ACC112 (cell line): ENCODE measurements around the gene DCTN3.

Source experiments
- H2AFZ ChIP-seq: fragments of 200-600 bp; sonication (generic); one replicate; pipeline ENCODE4 v1.6.0; 2017; ENCODE audit warnings: antibody characterized with exemption, low read length; ENCODE audit not compliant: unreplicated experiment
- H3K27ac ChIP-seq: fragments of 200-600 bp; sonication (generic); 2 replicates; pipeline ENCODE4 v1.5.1; 2014; ENCODE audit warnings: low read depth, mild to moderate bottlenecking, antibody characterized with exemption, low read length, moderate library complexity
- H3K27me3 ChIP-seq: fragments of 200-600 bp; sonication (generic); 2 replicates; pipeline ENCODE4 v1.6.1; 2014; ENCODE audit warnings: mild to moderate bottlenecking, antibody characterized with exemption, low read length, moderate library complexity, mixed read lengths; ENCODE audit not compliant: insufficient read depth
- H3K36me3 ChIP-seq: fragments of 200-600 bp; sonication (generic); 2 replicates; pipeline ENCODE4 v1.6.1; 2016; ENCODE audit warnings: mild to moderate bottlenecking, antibody characterized with exemption, low read length, moderate library complexity, mixed read lengths; ENCODE audit not compliant: insufficient read depth
- H3K4me1 ChIP-seq: fragments of 200-600 bp; sonication (generic); one replicate; pipeline ENCODE4 v1.6.1; 2016; ENCODE audit warnings: low read length, mixed read lengths; ENCODE audit not compliant: insufficient read depth, unreplicated experiment, control insufficient read depth
- H3K4me3 ChIP-seq: fragments of 200-600 bp; sonication (generic); 2 replicates; pipeline ENCODE4 v1.5.1; 2014; ENCODE audit warnings: mild to moderate bottlenecking, low read depth, low read length
- H3K79me2 ChIP-seq: fragments of 200-600 bp; sonication (generic); one replicate; pipeline ENCODE4 v1.6.0; 2016; ENCODE audit warnings: low read length; ENCODE audit not compliant: control insufficient read depth, unreplicated experiment, insufficient read depth

Gene DCTN3

DNA sequence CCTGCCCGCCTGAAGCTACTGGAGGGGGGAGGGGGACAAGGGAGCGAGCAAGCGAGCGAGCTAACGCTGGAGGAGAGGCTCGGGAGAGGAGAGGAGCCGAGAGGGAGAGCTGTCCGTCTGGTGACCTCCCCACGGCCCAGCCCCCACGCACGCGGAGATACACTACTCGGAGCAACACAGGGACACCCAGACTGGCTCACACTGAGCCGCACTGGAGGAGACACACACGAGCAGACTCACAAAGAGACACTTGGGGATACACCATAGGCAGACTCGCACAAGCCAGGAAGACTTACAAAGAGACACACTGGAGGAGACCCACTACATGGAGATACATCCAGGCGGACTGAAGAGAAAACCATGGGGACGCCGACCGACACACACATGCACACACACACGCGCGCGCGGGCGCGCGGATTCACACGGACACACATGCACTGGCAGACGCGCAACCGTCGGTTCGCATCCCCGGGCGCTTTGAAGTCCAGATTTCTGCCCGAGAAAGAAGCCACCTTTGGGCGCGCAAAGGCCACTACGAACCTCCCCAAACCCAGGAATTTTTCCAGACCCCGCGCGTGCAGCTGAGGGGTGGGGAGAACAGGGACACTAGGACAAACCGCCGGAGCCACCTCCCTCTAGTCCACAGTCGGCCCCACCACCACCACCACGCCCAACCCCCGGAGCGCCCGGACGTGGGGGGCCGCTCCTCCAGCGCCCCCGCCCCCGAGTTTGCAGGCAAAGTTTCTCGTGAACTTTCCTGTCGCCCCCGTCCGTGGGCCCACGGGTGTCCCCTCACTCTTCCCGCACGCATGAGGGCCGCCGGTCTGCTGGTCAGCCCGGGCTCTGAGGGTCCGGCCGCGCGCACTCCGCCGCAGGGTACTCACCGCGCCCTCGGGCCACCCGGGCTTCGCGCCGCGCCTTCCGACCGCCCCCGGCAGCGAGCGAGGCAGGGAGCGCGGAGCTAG is 31.3 kb downstream of the DCTN3 start:
- Histone ChIP-seq H3K79me2 (no peaks in the 10 kb centered on the region), H3K4me3 (peak overlapping the region; percentile 25; the same call in 1 of the 2 replicates), H3K27me3 (peaks cover 97% of the 10 kb centered on the region), H3K4me1 (no peaks in the 10 kb centered on the region), H3K27ac (no peak overlapping the region), H2AFZ (no peak overlapping the region), H3K36me3 (no peaks in the 10 kb centered on the region)

DNA sequence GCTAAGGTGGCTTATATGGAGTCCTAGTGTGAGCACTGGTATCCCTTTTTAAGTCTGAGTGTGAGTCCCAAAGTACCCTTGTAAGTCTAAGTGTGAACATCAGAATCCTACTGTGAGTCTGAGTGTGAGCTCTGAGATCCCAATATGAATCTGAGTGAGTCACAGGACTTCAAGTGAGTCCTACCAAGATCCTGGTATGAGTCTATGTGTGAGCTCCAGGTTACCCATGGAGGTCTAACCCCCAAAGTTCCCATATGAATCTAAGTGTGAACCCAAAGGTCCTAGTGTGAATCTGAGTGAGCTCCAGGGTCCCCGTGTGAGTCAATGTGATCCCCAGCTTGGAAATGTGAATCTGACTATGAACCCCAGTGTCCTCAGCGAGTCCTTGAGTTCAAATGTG is 33.0 kb downstream of the DCTN3 start:
- Histone ChIP-seq H3K79me2 (no peaks in the 10 kb centered on the region), H3K27ac (no peak overlapping the region), H3K4me3 (no peak overlapping the region), H2AFZ (no peak overlapping the region), H3K27me3 (peaks cover 97% of the 10 kb centered on the region), H3K36me3 (no peaks in the 10 kb centered on the region), H3K4me1 (no peaks in the 10 kb centered on the region)

DNA sequence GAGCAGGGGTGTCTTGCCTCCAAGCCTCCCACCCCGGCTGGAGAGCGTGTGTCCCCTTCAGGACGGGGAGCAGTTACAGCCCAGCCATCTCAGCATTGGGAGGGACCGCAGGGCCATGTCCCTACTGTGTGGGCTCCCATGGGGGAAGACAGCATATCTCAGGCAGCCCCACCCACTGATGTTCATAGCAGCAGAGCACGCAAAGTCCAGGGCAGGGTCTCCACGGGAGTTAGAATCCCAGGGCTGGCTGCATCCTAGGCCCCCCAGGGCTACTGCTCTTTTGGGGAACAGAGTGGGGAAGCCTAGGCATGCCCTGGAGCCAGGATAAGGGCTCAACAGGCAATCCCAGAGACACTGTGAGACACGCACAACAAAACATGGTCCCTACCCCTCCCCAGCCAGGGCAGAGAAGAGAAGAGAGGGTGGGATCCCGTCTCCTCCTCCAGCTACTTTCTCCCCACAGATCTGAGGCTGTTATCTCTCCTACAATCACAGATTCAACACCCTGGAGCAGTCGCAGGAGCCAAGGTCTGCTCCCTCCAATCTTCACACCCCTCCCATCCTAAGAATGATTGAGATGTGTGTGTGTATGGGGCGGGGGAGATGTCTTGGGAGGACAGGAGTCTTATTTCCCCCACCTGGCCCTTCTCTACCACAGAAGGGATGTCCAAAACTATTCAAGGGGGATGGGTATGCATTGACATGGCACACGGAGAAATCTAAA is 34.2 kb downstream of the DCTN3 start:
- H3K27ac ChIP-seq: no peak overlapping the region
- peaks cover 89% of the 10 kb centered on the region for H3K27me3 ChIP-seq
- H3K79me2 ChIP-seq: no peaks in the 10 kb centered on the region
- no peak overlapping the region for H2AFZ ChIP-seq
- H3K4me3 ChIP-seq: no peak overlapping the region
- no peaks in the 10 kb centered on the region for H3K36me3 ChIP-seq
- no peaks in the 10 kb centered on the region for H3K4me1 ChIP-seq

DNA sequence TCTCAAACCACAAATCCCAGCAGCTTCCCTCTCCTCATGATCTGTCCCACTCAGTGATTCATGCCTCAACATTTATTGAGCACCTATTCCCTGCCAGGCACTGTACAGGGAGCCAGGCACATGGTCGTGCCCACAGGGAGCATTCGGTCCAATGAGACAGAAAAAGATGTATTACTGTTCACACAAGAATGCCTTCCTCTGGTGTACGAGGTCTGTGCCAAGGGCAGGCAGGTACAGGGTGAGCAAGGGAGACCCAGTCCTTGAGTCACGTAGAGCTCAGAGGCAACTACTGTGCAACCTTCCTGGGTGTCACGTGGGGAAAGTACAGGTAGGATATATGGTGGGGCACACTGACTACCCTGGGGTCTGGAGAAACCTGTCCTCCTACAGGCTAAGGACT is 35.3 kb downstream of the DCTN3 start:
- Histone ChIP-seq H3K27ac (no peak overlapping the region), H3K4me3 (no peak overlapping the region), H2AFZ (no peak overlapping the region), H3K36me3 (no peaks in the 10 kb centered on the region), H3K27me3 (peaks cover 87% of the 10 kb centered on the region), H3K4me1 (no peaks in the 10 kb centered on the region), H3K79me2 (no peaks in the 10 kb centered on the region)

DNA sequence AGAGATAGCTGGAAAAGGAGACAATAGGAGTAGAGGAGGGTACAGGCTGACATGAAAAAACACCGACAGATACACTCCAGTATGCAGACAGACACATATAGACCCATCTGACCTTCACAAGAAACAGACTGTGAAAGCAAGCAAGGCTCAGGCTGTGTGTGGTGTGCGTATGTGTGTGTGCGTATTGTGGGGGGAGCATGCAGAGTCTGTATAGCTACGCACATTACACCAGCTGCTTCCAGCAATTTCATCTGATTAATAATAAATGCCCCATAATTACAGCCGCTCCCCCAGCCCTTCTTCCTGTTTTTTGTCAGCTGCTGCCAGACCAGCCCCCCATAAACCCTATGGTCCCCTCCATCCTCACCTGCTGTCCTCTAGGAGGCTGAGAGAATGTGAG is 37.5 kb downstream of the DCTN3 start:
- no peaks in the 10 kb centered on the region for H3K79me2 ChIP-seq
- H3K4me1 ChIP-seq: no peaks in the 10 kb centered on the region
- no peak overlapping the region for H3K4me3 ChIP-seq
- peaks cover 84% of the 10 kb centered on the region for H3K27me3 ChIP-seq
- H2AFZ ChIP-seq: no peak overlapping the region
- H3K36me3 ChIP-seq: no peaks in the 10 kb centered on the region
- H3K27ac ChIP-seq: no peak overlapping the region

DNA sequence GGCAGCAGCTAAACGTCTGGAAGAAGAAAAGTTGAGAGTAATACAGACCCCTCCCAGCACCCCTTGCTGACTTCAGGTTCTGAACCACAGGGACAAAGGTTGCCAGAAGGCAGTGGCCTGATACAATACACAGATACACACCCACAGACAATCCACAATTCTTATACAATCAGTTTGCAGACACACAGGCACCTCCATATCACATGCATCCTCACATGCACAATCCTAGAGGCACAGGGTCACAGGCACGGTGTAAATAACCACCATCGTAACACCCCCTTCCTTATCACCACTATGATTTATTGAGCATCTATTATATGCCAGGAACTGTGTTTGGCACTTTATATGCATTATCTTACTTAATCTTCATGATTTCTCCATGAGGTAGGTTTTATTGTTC is 39.0 kb downstream of the DCTN3 start:
- peaks cover 83% of the 10 kb centered on the region for H3K27me3 ChIP-seq
- H3K79me2 ChIP-seq: no peaks in the 10 kb centered on the region
- no peak overlapping the region for H3K27ac ChIP-seq
- no peak overlapping the region for H3K4me3 ChIP-seq
- H2AFZ ChIP-seq: no peak overlapping the region
- H3K36me3 ChIP-seq: no peaks in the 10 kb centered on the region
- H3K4me1 ChIP-seq: no peaks in the 10 kb centered on the region

DNA sequence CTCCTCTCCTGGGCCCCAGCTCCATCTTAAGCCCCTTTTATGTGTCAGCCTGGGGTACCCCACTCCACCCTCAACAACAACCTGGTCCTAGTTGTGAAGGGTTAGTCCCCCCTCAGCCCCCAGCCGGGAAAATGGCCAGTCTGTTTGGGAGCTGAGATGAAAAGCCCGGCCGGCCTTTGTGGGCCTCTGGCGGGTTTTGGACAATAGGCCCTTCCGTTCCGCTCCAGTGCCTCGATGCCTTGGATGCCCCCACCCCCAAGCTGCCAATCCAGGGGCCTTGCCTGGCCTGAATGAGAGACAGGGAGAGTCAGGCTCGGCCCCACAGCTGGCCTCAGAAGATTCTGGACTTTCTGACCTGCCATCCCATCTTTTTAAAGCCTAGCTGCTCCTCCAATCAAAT is 39.9 kb downstream of the DCTN3 start:
- Histone ChIP-seq H3K79me2 (no peaks in the 10 kb centered on the region), H3K27ac (no peak overlapping the region), H2AFZ (no peak overlapping the region), H3K36me3 (no peaks in the 10 kb centered on the region), H3K4me3 (no peak overlapping the region), H3K4me1 (no peaks in the 10 kb centered on the region), H3K27me3 (peaks cover 74% of the 10 kb centered on the region)

DNA sequence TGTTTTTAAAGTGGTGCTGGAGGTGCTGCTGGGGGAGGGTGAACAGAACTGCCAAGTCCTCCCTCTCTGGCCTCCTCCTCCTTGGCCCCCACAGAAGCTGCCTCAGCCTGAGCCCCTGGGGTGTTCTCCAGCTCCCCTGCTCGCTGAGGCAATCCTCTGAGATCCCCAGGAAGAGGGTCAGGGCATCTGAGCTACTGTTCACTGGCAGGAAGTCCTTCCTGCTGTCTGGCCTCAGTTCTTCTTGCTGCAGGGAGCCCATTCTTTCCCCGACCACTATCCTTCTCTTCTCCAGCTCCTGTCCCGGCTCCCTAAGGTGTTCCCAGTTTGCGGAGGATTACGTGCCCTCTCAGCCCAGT is 40.5 kb downstream of the DCTN3 start:
- Histone ChIP-seq H3K4me1 (no peaks in the 10 kb centered on the region), H3K27ac (no peak overlapping the region), H3K27me3 (peaks cover 71% of the 10 kb centered on the region)

DNA sequence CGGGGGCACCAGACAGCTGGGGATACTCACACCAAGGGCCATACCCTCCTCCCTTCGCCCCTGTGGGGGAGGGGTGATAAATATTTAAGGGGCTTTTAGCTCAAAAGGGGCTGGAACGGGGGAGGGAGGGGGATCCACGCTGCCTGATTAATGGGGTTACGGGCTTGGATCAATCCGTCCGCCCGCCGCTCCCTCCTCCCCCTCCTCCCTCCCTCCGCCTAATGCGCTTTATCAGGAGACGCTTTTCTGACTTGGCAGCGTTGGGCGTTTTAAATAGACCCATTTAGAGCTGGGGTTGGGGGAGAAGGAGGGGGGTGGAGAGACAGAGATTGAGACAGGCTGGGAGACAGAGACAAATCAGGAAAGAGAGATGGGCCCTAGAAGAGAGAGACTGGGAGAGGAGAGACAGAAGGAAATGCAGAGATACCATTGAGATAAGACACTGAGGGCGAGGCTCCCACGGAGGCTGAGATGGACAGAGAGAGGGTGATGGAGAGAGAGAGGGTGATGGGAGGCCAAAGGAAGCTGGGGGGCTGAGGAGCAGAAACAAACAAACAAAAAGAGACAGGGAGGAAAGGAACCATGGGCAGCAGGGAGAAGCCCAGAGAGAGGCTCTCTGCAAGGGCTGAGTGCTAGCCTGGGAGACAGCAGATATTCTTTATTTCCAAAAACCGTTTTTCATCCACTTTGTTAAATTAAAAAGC is 41.0 kb downstream of the DCTN3 start:
- Histone ChIP-seq H3K79me2 (no peaks in the 10 kb centered on the region), H3K4me3 (no peak overlapping the region), H3K27ac (no peak overlapping the region), H3K36me3 (no peaks in the 10 kb centered on the region), H3K27me3 (peaks cover 66% of the 10 kb centered on the region), H3K4me1 (no peaks in the 10 kb centered on the region), H2AFZ (no peak overlapping the region)

More for the DNA sequence above, 40.5 kb downstream of the DCTN3 start:
- Histone ChIP-seq H3K36me3 (no peaks in the 10 kb centered on the region), H2AFZ (no peak overlapping the region), H3K79me2 (no peaks in the 10 kb centered on the region), H3K4me3 (no peak overlapping the region)

DNA sequence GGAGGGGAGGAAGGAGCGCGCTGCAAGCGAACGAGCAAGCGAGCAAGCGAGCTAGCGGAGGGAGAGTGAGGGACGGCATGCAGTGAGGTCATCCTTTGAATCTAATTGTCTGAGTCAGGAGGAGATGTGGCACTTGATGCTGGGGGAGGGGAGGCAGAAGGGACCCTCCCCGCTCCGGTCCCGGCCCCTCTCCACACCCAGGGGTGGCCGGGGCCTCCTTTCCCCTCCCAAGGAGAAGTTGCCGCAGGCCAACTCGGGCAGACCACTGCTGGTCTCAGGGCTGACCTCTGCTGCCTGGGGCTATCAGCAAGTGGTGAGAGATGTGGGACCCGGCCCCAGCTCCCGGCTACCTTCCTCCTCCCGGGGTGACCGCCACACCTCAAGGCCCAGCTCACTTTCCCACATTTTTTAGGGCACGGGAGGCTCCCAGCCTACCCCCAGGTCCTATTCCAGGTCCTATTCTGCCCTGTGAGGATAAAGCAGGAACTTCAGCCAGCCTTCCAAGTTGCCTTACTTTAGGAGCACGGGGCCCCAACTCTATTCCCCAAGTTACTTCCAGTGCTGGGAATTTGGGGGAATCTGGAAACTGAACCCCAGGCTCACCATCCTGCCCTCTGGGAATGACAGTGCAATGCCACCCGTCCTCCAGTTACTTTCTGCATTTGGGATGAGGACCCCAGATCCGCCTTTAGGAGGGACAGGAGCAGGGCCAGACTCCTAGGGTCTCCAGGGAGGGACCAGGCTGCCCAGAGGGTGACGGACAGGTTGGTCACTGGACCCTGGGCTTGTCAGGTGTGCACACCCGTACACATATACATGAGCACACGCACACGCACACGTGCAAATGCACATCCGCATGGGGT is 41.8 kb downstream of the DCTN3 start:
- Histone ChIP-seq H3K36me3 (no peaks in the 10 kb centered on the region), H3K4me1 (no peaks in the 10 kb centered on the region), H3K79me2 (no peaks in the 10 kb centered on the region), H3K27me3 (peaks cover 58% of the 10 kb centered on the region), H3K27ac (no peak overlapping the region), H2AFZ (no peak overlapping the region), H3K4me3 (peak overlapping the region; percentile 64; the same call in 1 of the 2 replicates)
